ENCODE measurements around the gene WNT5A. TPM values are rescaled to one million over a fixed set of nuclear protein-coding genes. Genes with fewer than 3 reads are reported as not detected.

The WNT5A gene
- polyA plus RNA-seq, 1 experiment, result 203 TPM

DNA sequence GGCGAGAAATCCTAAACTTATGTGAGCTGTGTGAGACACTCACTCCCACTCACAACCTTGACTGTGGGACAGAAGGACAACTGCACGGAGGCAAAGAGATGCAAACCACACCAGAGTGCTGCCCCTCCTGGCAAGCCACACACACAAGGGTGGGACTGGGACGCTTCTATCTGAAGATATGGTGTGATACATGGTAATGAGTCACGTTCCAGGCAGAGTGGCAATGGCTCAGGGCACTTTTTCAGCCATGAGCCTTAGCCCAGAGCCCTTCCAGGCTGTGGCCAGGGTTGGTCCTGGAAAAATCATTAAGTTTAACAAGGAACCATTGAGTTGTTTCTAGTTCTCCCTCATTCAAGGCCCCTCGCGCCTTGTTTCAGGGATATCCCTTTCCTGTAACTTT, 56.1 kb downstream of the WNT5A start:
- TF ChIP-seq, protein P1, sequence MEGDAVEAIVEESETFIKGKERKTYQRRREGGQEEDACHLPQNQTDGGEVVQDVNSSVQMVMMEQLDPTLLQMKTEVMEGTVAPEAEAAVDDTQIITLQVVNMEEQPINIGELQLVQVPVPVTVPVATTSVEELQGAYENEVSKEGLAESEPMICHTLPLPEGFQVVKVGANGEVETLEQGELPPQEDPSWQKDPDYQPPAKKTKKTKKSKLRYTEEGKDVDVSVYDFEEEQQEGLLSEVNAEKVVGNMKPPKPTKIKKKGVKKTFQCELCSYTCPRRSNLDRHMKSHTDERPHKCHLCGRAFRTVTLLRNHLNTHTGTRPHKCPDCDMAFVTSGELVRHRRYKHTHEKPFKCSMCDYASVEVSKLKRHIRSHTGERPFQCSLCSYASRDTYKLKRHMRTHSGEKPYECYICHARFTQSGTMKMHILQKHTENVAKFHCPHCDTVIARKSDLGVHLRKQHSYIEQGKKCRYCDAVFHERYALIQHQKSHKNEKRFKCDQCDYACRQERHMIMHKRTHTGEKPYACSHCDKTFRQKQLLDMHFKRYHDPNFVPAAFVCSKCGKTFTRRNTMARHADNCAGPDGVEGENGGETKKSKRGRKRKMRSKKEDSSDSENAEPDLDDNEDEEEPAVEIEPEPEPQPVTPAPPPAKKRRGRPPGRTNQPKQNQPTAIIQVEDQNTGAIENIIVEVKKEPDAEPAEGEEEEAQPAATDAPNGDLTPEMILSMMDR (IDR thresholded peaks at IDR 0.05; ENCODE audit: low read depth, low read length), result no peak
- DNase-seq (ENCODE audit: low read depth, low spot score), result no peak
- ChIA-PET CTCF (no interaction called here), POLR2A (no interaction called here)
- Histone ChIP-seq H3K4me3 (ENCODE audit: low read depth, low read length) (no peak overlapping the region), H3K9me3 (ENCODE audit: control insufficient read depth, insufficient read depth, low read length) (no peaks in the 10 kb centered on the region), H3K27ac (ENCODE audit: low read depth, low read length) (no peak overlapping the region), H3K27me3 (ENCODE audit: control insufficient read depth, insufficient read depth, low read length) (no peaks in the 10 kb centered on the region)

DNA sequence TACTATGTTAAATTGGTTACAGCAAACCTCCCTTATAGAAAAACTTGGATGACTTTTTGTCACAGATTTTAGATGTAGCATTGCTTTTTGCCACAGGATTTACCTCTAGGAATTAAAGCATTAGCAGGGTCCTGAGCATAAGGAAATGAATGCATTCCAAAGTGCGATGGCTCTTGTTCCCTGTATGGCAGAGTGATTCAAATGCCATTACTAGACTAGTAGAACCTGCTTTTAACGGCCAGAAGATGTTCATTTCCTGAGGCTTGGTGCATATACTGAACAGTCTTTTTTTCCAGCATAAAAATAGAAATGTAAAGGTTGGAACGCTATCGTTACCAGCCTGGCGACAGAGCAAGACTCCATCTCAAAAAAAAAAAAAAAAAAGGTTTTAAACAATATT, 59.4 kb downstream of the WNT5A start:
- ChIA-PET CTCF (no interaction called here), POLR2A (no interaction called here)
- DNase-seq (ENCODE audit: low read depth, low spot score), result no peak
- no peak overlapping the region for H3K27ac ChIP-seq (ENCODE audit: low read depth, low read length)
- no peak overlapping the region for H3K4me3 ChIP-seq (ENCODE audit: low read depth, low read length)
- H3K27me3 ChIP-seq (ENCODE audit: control insufficient read depth, insufficient read depth, low read length), result no peaks in the 10 kb centered on the region
- H3K9me3 ChIP-seq (ENCODE audit: control insufficient read depth, insufficient read depth, low read length), result peaks cover 3% of the 10 kb centered on the region; the same call in 1 of the 2 replicates
- TF ChIP-seq, protein P1 (IDR thresholded peaks at IDR 0.05; ENCODE audit: low read depth, low read length), result no peak

DNA sequence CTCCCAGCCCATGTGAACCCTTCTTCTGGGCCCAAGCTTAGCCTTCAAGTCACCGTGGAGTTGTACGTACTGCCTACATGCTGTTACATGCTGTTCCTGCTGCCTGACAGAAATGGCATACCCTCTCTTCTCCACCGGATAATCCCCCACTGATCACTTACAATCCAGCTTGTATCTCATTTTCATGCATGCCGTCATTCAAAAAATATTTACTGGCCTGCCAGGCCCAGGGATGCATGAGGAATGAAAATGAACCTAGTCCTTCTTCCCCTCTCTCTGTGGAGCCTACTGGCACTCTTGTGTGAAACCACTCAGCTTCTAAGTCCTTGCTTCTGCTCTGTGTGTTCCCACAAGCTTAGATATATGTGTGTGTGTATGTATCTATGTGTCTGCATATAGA, 60.6 kb downstream of the WNT5A start:
- Histone ChIP-seq H3K9me3 (ENCODE audit: control insufficient read depth, insufficient read depth, low read length) (peaks cover 3% of the 10 kb centered on the region; the same call in 1 of the 2 replicates), H3K27ac (ENCODE audit: low read depth, low read length) (no peak overlapping the region), H3K4me3 (ENCODE audit: low read depth, low read length) (no peak overlapping the region), H3K27me3 (ENCODE audit: control insufficient read depth, insufficient read depth, low read length) (no peaks in the 10 kb centered on the region)
- ChIA-PET POLR2A (no interaction called here), CTCF (no interaction called here)
- TF ChIP-seq, protein P1 (IDR thresholded peaks at IDR 0.05; ENCODE audit: low read depth, low read length), result no peak
- DNase-seq (ENCODE audit: low read depth, low spot score), result no peak

DNA sequence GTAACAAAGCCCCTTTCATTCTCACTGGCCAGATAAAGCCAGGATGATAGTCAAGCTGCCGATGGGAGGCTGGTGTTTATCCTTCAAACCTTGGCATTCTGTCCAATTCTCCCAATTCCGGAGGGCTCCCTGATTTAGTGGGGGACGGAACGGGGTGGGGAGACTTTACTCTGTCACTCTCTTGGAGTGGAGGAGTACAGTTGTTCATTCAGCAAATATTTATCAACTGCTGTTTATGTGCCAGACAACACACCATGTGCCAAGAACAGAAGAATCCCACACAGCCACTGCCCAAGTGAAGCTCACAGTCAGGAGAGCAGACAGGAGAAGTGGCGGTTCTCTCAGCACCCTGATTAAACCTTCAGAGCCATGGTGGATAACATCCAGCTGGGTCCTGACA, 63.3 kb downstream of the WNT5A start:
- H3K27me3 ChIP-seq (ENCODE audit: control insufficient read depth, insufficient read depth, low read length), result no peaks in the 10 kb centered on the region
- TF ChIP-seq, protein P1 (IDR thresholded peaks at IDR 0.05; ENCODE audit: low read depth, low read length), result no peak
- H3K9me3 ChIP-seq (ENCODE audit: control insufficient read depth, insufficient read depth, low read length), result peaks cover 3% of the 10 kb centered on the region; the same call in 1 of the 2 replicates
- DNase-seq (ENCODE audit: low read depth, low spot score), result no peak
- POLR2A ChIA-PET, result no interaction called here
- CTCF ChIA-PET, result no interaction called here
- H3K4me3 ChIP-seq (ENCODE audit: low read depth, low read length), result no peak overlapping the region
- no peak overlapping the region for H3K27ac ChIP-seq (ENCODE audit: low read depth, low read length)

DNA sequence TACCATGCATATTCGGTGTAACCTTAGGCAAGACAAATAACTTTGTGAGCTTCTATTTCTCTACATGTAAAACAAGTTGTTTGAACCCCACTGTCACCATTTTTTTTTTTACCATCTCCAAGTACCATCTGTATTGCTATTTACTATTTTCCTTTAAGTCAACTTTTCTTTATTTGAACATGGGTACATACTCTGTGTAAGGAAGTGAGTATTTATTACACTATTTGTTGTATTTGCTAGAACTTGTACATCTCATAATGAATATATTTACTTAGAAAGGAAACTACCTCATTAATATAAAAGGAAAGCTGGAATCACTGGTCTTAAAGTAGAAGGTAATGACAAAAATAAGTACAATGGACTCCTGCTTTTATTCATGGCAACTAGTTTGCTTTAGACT, 69.9 kb downstream of the WNT5A start:
- TF ChIP-seq, protein P1 (IDR thresholded peaks at IDR 0.05; ENCODE audit: low read depth, low read length), result no peak
- Histone ChIP-seq H3K27me3 (ENCODE audit: control insufficient read depth, insufficient read depth, low read length) (no peaks in the 10 kb centered on the region), H3K9me3 (ENCODE audit: control insufficient read depth, insufficient read depth, low read length) (no peaks in the 10 kb centered on the region), H3K27ac (ENCODE audit: low read depth, low read length) (no peak overlapping the region), H3K4me3 (ENCODE audit: low read depth, low read length) (no peak overlapping the region)
- DNase-seq (ENCODE audit: low read depth, low spot score), result no peak
- CTCF ChIA-PET, result interaction anchor here (0.7 to 1.3 kb wide), 3 partner anchors 18 to 900 kb away, joined by 3 to 4 read pairs (median 3); no protein-coding TSS in a partner anchor
- POLR2A ChIA-PET, result interaction anchor here (1.2 kb wide), 1 partner anchor 51 kb away, joined by 5 read pairs; no protein-coding TSS in a partner anchor

Measured in AG04450 (cell line).